Small intestine (tissue), 7 donors: ENCODE results near the gene NKD2. TPM values are rescaled to one million over a fixed set of nuclear protein-coding genes. Genes with fewer than 3 reads are reported as not detected.

ENCODE experiments used
- DNase-seq, 2 donors: peaks; one replicate each; pipeline versions ENCODE4 v3.0.0 to v3.0.0-alpha.2; 2013
- FAIRE-seq: peaks from 2 replicates; lab custom pipeline; 2012; peaks lifted over from hg19 to GRCh38; lab: Jason Lieb, UNC
- H3K27ac ChIP-seq, 3 donors: one replicate each; pipeline ENCODE4 v1.5.1; 2013; ENCODE audit warnings: low read length in 2 of 3, mild to moderate bottlenecking in 2 of 3, control low read depth in 1 of 3, inconsistent platforms in 1 of 3, low read depth in 1 of 3, moderate library complexity in 1 of 3
- H3K27me3 ChIP-seq, 3 donors: one replicate each; pipeline ENCODE4 v1.6.1; 2013; ENCODE audit warnings: low read length in 3 of 3, inconsistent platforms in 1 of 3; ENCODE audit not compliant: control insufficient read depth in 3 of 3, insufficient read depth in 3 of 3
- H3K36me3 ChIP-seq, 3 donors: one replicate each; pipeline ENCODE4 v1.6.1; 2013; ENCODE audit warnings: low read length in 3 of 3, inconsistent platforms in 1 of 3, low read depth in 1 of 3, mild to moderate bottlenecking in 1 of 3, moderate library complexity in 1 of 3; ENCODE audit not compliant: control insufficient read depth in 3 of 3, insufficient read depth in 2 of 3
- H3K4me1 ChIP-seq, 3 donors: one replicate each; pipeline ENCODE4 v1.6.1; 2013; ENCODE audit warnings: low read length in 2 of 3, inconsistent platforms in 1 of 3, low read depth in 1 of 3, mild to moderate bottlenecking in 1 of 3, moderate library complexity in 1 of 3; ENCODE audit not compliant: control insufficient read depth in 3 of 3, insufficient read depth in 2 of 3
- H3K4me3 ChIP-seq, 3 donors: one replicate each; pipeline ENCODE4 v1.5.1; 2013; ENCODE audit warnings: low read length in 3 of 3, control low read depth in 1 of 3, inconsistent platforms in 1 of 3, low read depth in 1 of 3, mild to moderate bottlenecking in 1 of 3, moderate library complexity in 1 of 3
- H3K9me3 ChIP-seq, 2 donors: one replicate each; pipeline ENCODE4 v1.6.1; 2013; ENCODE audit warnings: low read depth in 1 of 2, low read length in 1 of 2; ENCODE audit not compliant: control insufficient read depth in 2 of 2, insufficient read depth in 1 of 2
- WGBS, 3 donors: extraction: QIAGEN DNeasy Blood & Tissue Kit; methylation state at CpG; one replicate each; pipeline ENCODE4 v1.1.7; 2013; 5-methylcytosine and 5-hydroxymethylcytosine counted together
- polyA plus RNA-seq, 4 donors: library from polyadenylated mRNA; stranded (reverse) in 3 of 4; unstranded in 1 of 4; fragments of 200-250 nt in 3 of 4; fragments of 120-200 nt in 1 of 4; gene quantifications; one replicate each; pipeline versions ENCODE4 v1.2.1 to v1.2.3, GENCODE V29; 2013
- donor health status: healthy with polysubstance abuse.
- donor health status: control.
- donor health status: control.
- donor health status: Bipolar disorder and iron deficiency.
- donor health status: healthy.

The NKD2 gene
- polyA plus RNA-seq, 4 donors, result 0.22 to 11.9 (median 2.2) TPM

- FAIRE-seq (no peak), DNase-seq (no peak)
- 93 to 95% (median 95%) methylated on average over 54 to 57 of the region's 57 CpGs for WGBS, 3 donors
- H3K4me3 ChIP-seq, result no peak overlapping the region
- peaks cover 16 to 91% (median 26%) of the 10 kb centered on the region in 3 donors for H3K36me3 ChIP-seq
- H3K27ac ChIP-seq, result no peak overlapping the region
- H3K9me3 ChIP-seq, result no peaks in the 10 kb centered on the region
- H3K27me3 ChIP-seq, result no peaks in the 10 kb centered on the region
- peaks cover 0 to 10% (median 1%) of the 10 kb centered on the region in 3 donors for H3K4me1 ChIP-seq
Measured at GRCh38 chr5:1083823-1084605, 75.4 kb downstream of the NKD2 start.

DNA sequence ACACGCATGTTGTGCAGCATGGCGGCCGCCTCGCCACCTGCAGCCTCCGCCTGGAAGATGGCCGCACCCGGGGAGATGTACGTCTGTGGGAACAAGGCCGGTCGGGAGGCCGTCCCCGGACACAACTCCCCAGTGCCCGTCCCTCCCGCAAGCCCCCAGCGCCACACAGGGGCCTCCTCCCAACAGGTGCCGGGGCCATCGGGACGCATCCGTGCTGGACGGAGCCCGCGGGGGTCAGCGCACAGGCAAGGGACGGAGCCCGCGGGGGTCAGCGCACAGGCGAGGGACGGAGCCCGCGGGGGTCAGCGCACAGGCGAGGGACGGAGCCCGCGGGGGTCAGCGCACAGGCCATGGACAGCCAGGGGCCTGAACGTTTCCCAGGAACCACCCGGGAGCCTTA lies 76.8 kb downstream of the NKD2 start:
- Histone ChIP-seq H3K4me1 (peaks cover 0 to 23% (median 2%) of the 10 kb centered on the region in 3 donors), H3K36me3 (peaks cover 14 to 92% (median 26%) of the 10 kb centered on the region in 3 donors), H3K27ac (no peak overlapping the region), H3K9me3 (no peaks in the 10 kb centered on the region), H3K4me3 (no peak overlapping the region), H3K27me3 (no peaks in the 10 kb centered on the region)
- 96 to 98% (median 97%) methylated on average over 36 to 39 of the region's 39 CpGs for WGBS, 3 donors
- FAIRE-seq (no peak), DNase-seq (no peak)

GRCh38 chr5:1086137-1086536 lies 77.5 kb downstream of the NKD2 start:
- WGBS, 3 donors, result 83 to 88% (median 83%) methylated on average over 11 of the region's 11 CpGs
- Histone ChIP-seq H3K4me1 (peaks cover 0 to 23% (median 2%) of the 10 kb centered on the region in 3 donors), H3K4me3 (no peak overlapping the region), H3K9me3 (no peaks in the 10 kb centered on the region), H3K27me3 (no peaks in the 10 kb centered on the region), H3K36me3 (peaks cover 14 to 92% (median 22%) of the 10 kb centered on the region in 3 donors), H3K27ac (no peak overlapping the region)
- no peak for FAIRE-seq
- DNase-seq, result no peak

DNA sequence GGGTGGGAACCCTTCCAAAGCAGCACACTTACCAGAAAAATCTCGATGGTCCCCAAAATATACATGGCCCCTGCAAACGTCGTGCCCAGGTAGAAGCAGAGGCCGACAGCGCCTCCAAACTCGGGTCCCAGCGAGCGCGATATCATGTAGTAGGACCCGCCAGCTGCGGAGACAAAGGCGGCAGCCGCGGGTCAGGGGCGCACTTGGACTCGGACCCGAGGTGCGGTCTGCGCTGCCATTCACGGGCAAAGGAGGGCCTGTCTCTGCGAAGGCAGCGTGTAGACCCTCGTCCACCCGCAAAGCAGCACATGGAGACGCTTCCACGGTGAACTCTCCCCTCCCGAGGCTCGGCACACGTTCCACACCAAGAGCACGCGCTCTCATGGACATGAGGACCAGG lies 78.3 kb downstream of the NKD2 start:
- peaks cover 8 to 92% (median 22%) of the 10 kb centered on the region in 3 donors for H3K36me3 ChIP-seq
- FAIRE-seq, result no peak

DNA sequence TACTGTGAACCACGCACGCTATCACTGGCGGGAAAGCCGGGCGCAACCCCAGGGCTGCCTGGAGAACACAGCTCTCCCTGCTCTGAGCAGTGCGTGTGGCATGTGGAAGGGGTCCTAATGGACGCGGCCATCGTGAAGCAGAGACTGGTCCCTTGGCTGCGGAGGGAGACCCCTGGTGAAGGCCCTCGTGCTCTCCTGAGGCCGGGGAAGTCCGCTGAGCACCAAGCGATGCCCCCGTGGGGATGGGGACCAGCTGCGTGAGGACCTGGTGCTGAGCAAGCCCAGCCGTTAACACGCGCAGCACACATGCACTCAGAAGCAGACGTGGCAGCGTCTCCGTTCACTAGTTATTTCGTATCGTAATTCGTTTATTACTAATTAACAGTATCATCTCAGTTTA lies 78.8 kb downstream of the NKD2 start:
- peaks cover 8 to 97% (median 24%) of the 10 kb centered on the region in 3 donors for H3K36me3 ChIP-seq

More for the DNA sequence above, 78.3 kb downstream of the NKD2 start:
- H3K27me3 ChIP-seq, result no peaks in the 10 kb centered on the region
- no peak for DNase-seq
- peaks cover 0 to 23% (median 2%) of the 10 kb centered on the region in 3 donors for H3K4me1 ChIP-seq
- no peaks in the 10 kb centered on the region for H3K9me3 ChIP-seq
- no peak overlapping the region for H3K4me3 ChIP-seq
- H3K27ac ChIP-seq, result no peak overlapping the region
- WGBS, 3 donors, result 94 to 96% (median 95%) methylated on average over 31 of the region's 31 CpGs

DNA sequence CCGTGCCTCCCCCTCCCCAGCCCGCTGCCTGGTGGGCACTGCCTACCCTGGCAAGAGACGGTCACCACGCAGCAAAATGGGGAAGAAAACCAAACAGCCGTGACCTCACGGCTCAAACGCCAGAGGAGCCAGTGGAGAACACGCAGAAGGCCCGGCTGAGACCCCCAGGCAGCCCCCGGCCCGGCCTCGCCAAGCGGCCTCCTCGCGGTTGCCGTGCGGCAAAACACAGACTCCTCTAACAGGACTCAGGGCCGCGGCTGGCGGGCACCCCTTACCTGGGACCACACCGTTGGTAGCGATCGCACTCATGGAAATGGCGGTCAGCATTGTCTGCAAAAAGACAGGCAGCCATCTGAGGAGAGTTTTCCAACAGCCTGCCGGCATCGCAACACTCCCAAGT lies 79.4 kb downstream of the NKD2 start:
- Histone ChIP-seq H3K4me1 (peaks cover 0 to 25% (median 6%) of the 10 kb centered on the region in 3 donors), H3K4me3 (no peak overlapping the region), H3K36me3 (peaks cover 8 to 98% (median 24%) of the 10 kb centered on the region in 3 donors), H3K27me3 (no peaks in the 10 kb centered on the region), H3K27ac (no peak overlapping the region), H3K9me3 (no peaks in the 10 kb centered on the region)
- 95 to 97% (median 96%) methylated on average over 26 of the region's 26 CpGs for WGBS, 3 donors
- DNase-seq, result no peak
- no peak for FAIRE-seq

More for the DNA sequence above, 78.8 kb downstream of the NKD2 start:
- H3K4me3 ChIP-seq, result no peak overlapping the region
- no peak overlapping the region for H3K27ac ChIP-seq
- no peaks in the 10 kb centered on the region for H3K9me3 ChIP-seq
- FAIRE-seq (no peak), DNase-seq (no peak)
- H3K27me3 ChIP-seq, result no peaks in the 10 kb centered on the region
- 95 to 97% (median 96%) methylated on average over 25 of the region's 25 CpGs for WGBS, 3 donors
- H3K4me1 ChIP-seq, result peaks cover 0 to 23% (median 2%) of the 10 kb centered on the region in 3 donors

Other genes with a start within 250 kb of the NKD2 start
- 10 to 100 TPM in 2 of 4 donors, 1 to 10 TPM in 2; 2.2 to 18.8 (median 9.5) TPM for gene ZDHHC11B, start 224.1 kb upstream of the NKD2 start, polyA plus RNA-seq
- gene ZDHHC11, start 157.8 kb upstream of the NKD2 start, polyA plus RNA-seq, result 10 to 100 TPM in 1 of 4 donors, 1 to 10 TPM in 3; 4.9 to 40.5 (median 6.5) TPM
- 10 to 100 TPM; 21.2 to 53.2 (median 30.5) TPM for gene BRD9, start 116.0 kb upstream of the NKD2 start, polyA plus RNA-seq
- gene TRIP13, start 115.9 kb upstream of the NKD2 start, polyA plus RNA-seq, result 10 to 100 TPM in 1 of 4 donors, 1 to 10 TPM in 3; 1.6 to 12.1 (median 7.1) TPM
- gene SLC12A7, start 103.3 kb downstream of the NKD2 start, polyA plus RNA-seq, result 10 to 100 TPM; 32.7 to 79.9 (median 44.5) TPM
- gene SLC6A19, start 192.8 kb downstream of the NKD2 start, polyA plus RNA-seq, result 100 to 1,000 TPM in 3 of 4 donors, 10 to 100 TPM in 1; 56.3 to 199 (median 166) TPM
- under 1 TPM in 2 of 4 donors, not detected in 2; 0.04 TPM for gene SLC6A18, start 216.6 kb downstream of the NKD2 start, polyA plus RNA-seq